GM18909 (cell line): ENCODE results near the gene TACC3.

ENCODE experiments used
- ATAC-seq: cut with Tn5 transposase; IDR thresholded peaks from one replicate; pipeline ENCODE4 v1.9.1; 2021; ENCODE audit warnings: mild to moderate bottlenecking; ENCODE audit not compliant: unreplicated experiment, poor library complexity

TACC3 gene

GRCh38 chr4:1756893-1757779 lies 35.8 kb downstream of the TACC3 start:
- ATAC-seq: no peak

DNA sequence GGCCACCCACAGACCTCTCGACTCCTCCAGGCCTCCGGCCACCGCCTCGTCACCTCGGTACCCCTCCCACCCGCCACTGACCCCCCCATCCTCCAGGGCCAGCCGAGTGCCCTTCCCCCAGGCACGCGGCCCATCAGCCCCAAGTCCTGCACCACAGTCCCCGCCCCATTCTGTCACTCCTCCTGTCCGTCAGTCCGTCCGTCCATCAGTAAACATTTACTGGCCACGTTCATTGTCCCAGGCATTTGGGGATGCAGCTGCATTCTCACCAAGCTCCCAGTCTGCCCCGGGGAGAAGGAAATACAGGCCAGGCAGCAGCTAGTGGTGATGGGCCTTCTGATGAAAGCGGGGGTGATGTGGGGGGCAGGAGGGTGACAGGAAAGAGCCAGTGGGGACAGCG lies 36.5 kb downstream of the TACC3 start:
- ATAC-seq: no peak

DNA sequence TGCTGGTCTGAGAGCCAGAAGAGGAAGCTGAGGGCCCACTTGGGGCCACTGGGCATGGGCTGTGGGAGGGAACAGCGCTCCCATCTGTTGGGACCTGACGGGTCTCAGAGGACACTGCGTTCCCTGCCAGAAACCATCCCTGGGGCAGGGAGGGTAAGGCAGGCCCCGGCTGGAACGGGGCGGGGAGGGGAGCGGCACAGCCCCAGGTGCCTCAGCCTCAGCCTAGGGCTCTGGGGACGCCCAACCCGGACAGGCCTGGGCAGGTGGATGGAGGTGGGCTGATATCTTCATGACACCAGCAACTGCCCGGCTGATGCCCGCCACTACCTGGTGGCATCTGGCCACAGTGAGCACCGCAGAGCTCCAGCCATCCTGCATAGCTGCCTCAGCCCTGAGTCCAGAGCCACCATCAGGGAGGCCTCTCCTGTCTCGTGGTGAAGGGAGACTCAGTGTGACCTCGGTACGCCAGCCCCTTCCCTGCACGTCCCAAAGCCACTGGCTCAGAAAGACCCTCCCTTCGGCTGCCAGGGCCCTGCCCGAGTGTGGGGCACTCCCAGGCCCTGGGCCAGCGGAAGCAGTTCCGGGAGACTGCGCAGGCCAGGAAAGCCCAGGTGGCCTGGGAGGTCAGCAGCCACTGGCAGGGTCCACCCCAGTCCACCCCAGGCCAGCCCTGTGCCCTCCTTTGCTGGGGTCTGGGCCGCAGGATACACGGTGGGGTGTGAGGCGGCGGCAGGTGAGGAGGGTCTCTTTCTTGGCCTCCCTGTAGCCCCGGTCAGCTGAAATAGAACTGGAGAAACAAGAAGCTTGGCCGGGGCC lies 37.2 kb downstream of the TACC3 start:
- ATAC-seq: no peak

GRCh38 chr4:1759170-1759817 lies 38.0 kb downstream of the TACC3 start:
- no peak for ATAC-seq

GRCh38 chr4:1759818-1760223 lies 38.5 kb downstream of the TACC3 start:
- ATAC-seq: no peak

DNA sequence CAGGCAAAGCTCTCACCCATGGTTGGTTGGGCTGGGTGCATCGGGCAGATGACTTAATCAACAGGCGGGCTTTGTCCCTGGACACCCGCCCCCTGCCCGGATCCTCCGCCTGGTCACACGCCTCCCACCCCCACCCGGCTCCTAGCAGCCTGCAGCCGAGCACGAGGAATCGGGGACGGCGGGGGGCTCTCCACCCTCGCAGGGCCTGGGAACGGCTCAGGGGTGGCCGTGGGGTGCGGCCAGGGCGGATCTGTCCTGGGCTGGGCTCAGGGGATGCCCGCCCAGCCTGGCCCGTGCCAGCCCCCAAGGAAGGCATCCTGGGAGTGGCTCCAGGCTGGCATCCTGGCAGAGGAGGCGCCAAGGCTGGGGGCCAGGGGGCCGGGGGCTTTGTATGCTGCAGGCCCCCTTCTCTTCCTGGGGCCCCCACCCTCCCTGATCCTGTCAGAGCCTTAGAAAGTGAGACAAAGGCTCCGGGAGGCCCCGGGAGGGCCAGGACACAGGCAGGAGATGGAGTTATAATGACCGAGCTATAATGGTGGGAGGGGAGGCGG lies 39.3 kb downstream of the TACC3 start:
- ATAC-seq: no peak

- no peak for ATAC-seq
Observed at GRCh38 chr4:1761130-1761689, 39.9 kb downstream of the TACC3 start.

- no peak for ATAC-seq
Observed at GRCh38 chr4:1762264-1763010, 41.1 kb downstream of the TACC3 start.

GRCh38 chr4:1763070-1763549 lies 41.8 kb downstream of the TACC3 start:
- ATAC-seq: no peak

GRCh38 chr4:1763550-1764080 lies 42.3 kb downstream of the TACC3 start:
- no peak for ATAC-seq

DNA sequence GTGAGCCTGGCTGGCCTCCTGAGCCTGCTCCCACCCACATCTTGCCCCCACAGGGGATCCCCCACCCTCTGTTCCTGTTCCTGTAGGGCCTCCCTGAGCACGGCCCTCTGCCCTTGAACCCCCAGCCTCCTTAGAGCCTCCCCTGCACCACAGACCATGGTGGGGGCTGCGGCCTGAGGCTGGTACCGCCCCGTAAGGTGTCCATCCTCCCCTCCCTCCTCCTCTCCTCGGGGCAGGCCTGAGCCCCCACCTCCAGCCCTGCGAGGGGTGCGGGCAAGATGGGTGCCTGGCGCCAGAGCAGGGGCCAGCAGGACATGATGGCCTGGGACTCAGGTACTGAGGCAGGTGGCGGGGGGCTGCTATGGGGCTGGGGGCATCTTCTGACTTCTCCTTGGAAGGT lies 43.3 kb downstream of the TACC3 start:
- no peak for ATAC-seq

DNA sequence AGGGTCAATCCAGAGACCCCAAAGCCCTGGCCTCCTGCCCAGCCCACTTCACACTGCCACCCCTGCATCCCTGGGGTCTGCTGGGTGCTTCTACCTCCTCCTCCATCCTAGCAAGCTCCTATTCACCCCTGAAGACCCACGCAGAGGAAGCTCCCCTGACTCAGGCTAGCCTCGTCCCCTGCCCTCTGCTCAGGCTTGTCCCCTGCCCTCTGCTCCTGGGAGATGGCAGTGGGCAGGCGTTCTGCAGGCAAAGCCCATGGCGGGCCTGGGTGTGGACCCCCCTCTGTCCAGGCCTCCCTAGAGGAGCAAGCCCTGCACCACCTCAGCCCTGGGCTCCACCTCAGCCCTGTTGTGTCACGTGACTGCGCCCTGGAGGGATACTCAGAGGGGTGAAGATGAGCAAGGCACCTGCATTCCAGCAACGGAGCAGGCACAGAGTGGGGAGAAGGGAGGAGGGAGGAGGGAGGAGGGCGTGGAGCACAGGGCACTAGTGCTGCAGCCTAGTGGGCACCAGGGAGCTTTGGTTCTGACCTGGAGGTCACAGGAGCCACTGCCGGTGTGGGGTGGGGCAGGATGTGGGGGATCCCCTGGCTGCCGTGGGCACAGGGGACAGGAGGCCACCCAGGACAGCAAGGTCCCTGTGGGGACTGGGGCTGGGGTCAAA lies 44.2 kb downstream of the TACC3 start:
- no peak for ATAC-seq

- no peak for ATAC-seq
Observed at GRCh38 chr4:1766106-1767060, 45.1 kb downstream of the TACC3 start.

GRCh38 chr4:1767061-1767769 lies 45.9 kb downstream of the TACC3 start:
- ATAC-seq: no peak

- ATAC-seq: no peak
Observed at GRCh38 chr4:1767770-1768366, 46.5 kb downstream of the TACC3 start.

GRCh38 chr4:1768367-1769034 lies 47.2 kb downstream of the TACC3 start:
- ATAC-seq: no peak
